GM10266 (cell line): ENCODE data around the gene TMEM182.

Source experiments
- DNase-seq: peaks from one replicate; pipeline ENCODE4 v3.0.0; 2012; ENCODE audit errors: extremely low spot score
- CTCF ChIP-seq: IDR thresholded peaks from 2 replicates; pipeline ENCODE4 v1.5.1; 2012; ENCODE audit warnings: mild to moderate bottlenecking, low read depth; ENCODE audit not compliant: control insufficient read depth, insufficient read depth; ENCODE audit errors: missing control alignments

TMEM182 gene

DNA sequence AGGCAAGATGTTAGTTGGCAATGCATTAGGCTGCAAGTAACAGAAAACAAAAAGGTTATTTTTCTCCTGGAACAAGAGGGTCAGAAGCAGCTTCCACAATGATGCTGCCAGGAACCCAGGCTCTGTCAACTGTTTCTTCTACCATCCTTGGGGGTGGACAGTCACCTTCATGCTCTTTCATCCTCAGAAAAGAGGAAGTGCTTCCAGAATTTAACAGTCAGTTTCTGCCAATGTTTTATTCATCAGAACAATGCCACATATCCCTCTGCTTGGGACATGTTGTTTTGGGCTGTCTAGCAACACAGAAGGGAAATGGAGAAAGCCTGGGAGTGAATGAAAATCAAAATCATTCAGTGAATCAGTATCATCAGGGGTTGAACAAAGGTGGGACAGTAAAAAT is 7.1 kb downstream of the TMEM182 start:
- DNase-seq = no peak
- TF ChIP-seq CTCF = no peak

DNA sequence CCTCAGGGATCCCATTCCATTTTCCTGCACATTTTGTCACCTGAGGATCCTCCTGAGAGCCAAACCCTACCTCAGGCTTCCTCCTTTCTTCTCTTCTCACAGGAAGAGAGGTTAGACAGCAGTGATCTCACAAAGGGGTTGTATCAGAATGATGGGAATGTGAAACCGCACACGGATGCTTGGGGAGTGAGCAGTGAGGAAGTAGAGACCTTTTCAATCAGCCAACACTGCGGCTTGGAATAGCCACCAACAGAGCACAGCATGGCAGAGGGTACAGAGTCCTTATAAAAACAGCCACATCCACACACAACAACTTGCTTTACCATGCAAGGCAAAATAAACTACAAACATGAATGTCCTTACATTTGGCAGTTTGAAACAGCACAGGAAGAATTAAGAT is 8.7 kb downstream of the TMEM182 start:
- no peak for TF ChIP-seq CTCF
- no peak for DNase-seq

DNA sequence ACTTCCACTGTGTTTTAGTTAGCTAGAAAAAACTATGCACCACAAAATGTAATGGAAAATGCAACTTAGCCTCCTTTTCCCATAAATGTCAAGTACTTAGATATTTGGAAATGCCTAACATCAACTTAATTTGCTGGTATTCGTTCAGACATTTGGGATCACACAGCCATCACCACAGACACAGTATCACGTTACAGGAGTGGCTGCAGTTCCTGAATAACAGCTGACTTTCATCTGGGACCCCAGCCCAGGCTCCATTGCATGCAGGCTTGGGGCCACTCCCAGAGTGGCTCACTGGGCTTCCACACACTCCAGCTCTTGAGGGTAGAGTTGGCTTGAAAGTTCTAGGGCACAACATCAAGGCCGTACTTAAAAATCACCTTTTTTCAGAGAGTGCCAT is 9.3 kb downstream of the TMEM182 start:
- DNase-seq = no peak

DNA sequence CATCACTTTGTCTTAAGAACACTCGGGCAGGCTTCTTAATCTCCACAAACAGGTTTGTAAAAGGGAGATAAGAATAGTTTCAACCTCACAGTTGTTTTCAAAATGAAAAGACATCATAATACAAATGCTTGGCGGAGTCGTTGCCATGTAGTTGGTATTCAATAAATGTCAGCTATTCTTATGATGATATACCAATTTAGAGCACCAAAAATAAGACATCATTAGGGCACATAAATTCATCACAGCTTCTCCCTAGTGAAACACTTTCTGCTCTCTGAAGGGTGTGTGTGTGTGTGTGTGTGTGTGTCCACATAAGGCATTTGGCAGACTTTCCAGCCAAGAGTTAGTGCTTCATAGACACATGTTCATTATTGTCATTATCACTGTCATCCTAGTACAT is 10.8 kb downstream of the TMEM182 start:
- DNase-seq = no peak
- no peak for TF ChIP-seq CTCF

More for the DNA sequence above, 9.3 kb downstream of the TMEM182 start:
- TF ChIP-seq CTCF = no peak

- no peak for TF ChIP-seq CTCF
- no peak for DNase-seq
Measured at GRCh38 chr2:102773149-102773705, 11.4 kb downstream of the TMEM182 start.

- no peak for DNase-seq
- TF ChIP-seq CTCF = no peak
Measured at GRCh38 chr2:102778260-102778659, 16.4 kb downstream of the TMEM182 start.

DNA sequence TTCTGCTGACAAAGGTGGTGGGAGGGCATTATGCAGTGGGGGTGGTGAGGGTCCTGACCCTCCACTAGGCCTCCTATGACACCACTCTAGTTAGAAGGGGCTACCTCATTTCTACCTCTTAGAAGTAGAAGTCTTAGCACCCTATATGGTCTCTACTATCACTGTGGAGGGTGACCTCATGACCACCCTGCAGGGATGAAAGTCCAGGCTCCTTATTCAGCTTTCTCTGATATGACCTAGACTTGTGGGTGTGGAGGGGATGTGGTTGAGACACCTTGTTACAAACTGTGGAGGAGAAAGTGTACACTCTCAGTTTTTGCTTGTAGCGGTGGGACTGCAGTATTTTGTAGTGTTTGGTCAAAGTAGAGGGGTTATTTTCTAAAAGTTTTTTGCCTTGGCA is 18.6 kb downstream of the TMEM182 start:
- no peak for DNase-seq
- no peak for TF ChIP-seq CTCF
